Esophagus muscularis mucosa (tissue), 3 donors: Measurements from ENCODE around the gene RBMXL2.

Experiments used
- POLR2A ChIP-seq: fragments of 450-650 bp; IDR thresholded peaks from one replicate; pipeline ENCODE4 v1.6.1; 2017; ENCODE audit warnings: antibody characterized with exemption, moderate library complexity, mild to moderate bottlenecking, low read depth
- POLR2AphosphoS5 ChIP-seq, 2 donors: sonication (generic); formaldehyde crosslinking; IDR thresholded peaks; one replicate each; pipeline ENCODE4 v1.6.1; 2017; ENCODE audit warnings: antibody characterized with exemption in 2 of 2
- TF ChIP-seq, protein P1 (sequence below), 3 experiments: fragments of 200-600 bp in 2 of 3; fragments of 450-650 bp in 1 of 3; sonication (generic) in 2 of 3; IDR thresholded peaks; one replicate each; pipeline ENCODE4 v1.5.1; 2017 to 2019; ENCODE audit warnings: antibody characterized with exemption in 3 of 3, mild to moderate bottlenecking in 2 of 3, moderate library complexity in 1 of 3

- TF ChIP-seq, protein P1, sequence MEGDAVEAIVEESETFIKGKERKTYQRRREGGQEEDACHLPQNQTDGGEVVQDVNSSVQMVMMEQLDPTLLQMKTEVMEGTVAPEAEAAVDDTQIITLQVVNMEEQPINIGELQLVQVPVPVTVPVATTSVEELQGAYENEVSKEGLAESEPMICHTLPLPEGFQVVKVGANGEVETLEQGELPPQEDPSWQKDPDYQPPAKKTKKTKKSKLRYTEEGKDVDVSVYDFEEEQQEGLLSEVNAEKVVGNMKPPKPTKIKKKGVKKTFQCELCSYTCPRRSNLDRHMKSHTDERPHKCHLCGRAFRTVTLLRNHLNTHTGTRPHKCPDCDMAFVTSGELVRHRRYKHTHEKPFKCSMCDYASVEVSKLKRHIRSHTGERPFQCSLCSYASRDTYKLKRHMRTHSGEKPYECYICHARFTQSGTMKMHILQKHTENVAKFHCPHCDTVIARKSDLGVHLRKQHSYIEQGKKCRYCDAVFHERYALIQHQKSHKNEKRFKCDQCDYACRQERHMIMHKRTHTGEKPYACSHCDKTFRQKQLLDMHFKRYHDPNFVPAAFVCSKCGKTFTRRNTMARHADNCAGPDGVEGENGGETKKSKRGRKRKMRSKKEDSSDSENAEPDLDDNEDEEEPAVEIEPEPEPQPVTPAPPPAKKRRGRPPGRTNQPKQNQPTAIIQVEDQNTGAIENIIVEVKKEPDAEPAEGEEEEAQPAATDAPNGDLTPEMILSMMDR (IDR thresholded peaks at IDR 0.05), result no peak
- TF ChIP-seq POLR2A, result no peak
- no peak for TF ChIP-seq POLR2AphosphoS5 (IDR thresholded peaks at IDR 0.05)
Measured at GRCh38 chr11:7046474-7047175, 42.2 kb upstream of the RBMXL2 start.
